ENCODE results near the gene ANKS1B.
"Not testable (repeated sequence)": the region's sequence is repeated elsewhere in the genome, so short reads cannot be mapped to it uniquely, and the experiment has no call there.

Gene ANKS1B

GRCh38 chr12:99257672-99258071 is 727.1 kb downstream of the ANKS1B start:
- DNase-seq, result no peak

GRCh38 chr12:99253068-99253467 is 731.7 kb downstream of the ANKS1B start:
- no peak for DNase-seq

- DNase-seq, result no peak
These were observed 734.6 kb downstream of the ANKS1B start for GRCh38 chr12:99250091-99250490.

- DNase-seq, result no peak
These were observed 735.2 kb downstream of the ANKS1B start for GRCh38 chr12:99249543-99249942.

- DNase-seq, result not testable (repeated sequence)
These were observed 746.7 kb downstream of the ANKS1B start for GRCh38 chr12:99237907-99238538.

GRCh38 chr12:99235381-99235780 is 749.4 kb downstream of the ANKS1B start:
- DNase-seq, result no peak

- DNase-seq, result no peak
These were observed 750.0 kb downstream of the ANKS1B start for GRCh38 chr12:99234702-99235101.

GRCh38 chr12:99232324-99232723 is 752.4 kb downstream of the ANKS1B start:
- no peak for DNase-seq

- no peak for DNase-seq
These were observed 753.7 kb downstream of the ANKS1B start for GRCh38 chr12:99231031-99231430.

- no peak for DNase-seq
These were observed 760.5 kb downstream of the ANKS1B start for GRCh38 chr12:99224237-99224636.

- DNase-seq, result no peak
These were observed 761.2 kb downstream of the ANKS1B start for GRCh38 chr12:99223579-99223978.

GRCh38 chr12:99213047-99213446 is 771.7 kb downstream of the ANKS1B start:
- DNase-seq, result no peak

- no peak for DNase-seq
These were observed 772.5 kb downstream of the ANKS1B start for GRCh38 chr12:99212275-99212674.

GRCh38 chr12:99205111-99205510 is 779.6 kb downstream of the ANKS1B start:
- DNase-seq, result no peak

- DNase-seq, result no peak
These were observed 782.7 kb downstream of the ANKS1B start for GRCh38 chr12:99201906-99202645.

GRCh38 chr12:99200711-99201384 is 783.9 kb downstream of the ANKS1B start:
- DNase-seq, result no peak

- DNase-seq, result no peak
These were observed 789.3 kb downstream of the ANKS1B start for GRCh38 chr12:99195474-99195873.

- no peak for DNase-seq
These were observed 792.2 kb downstream of the ANKS1B start for GRCh38 chr12:99192489-99192888.

- DNase-seq, result no peak
These were observed 807.9 kb downstream of the ANKS1B start for GRCh38 chr12:99176871-99177270.

GRCh38 chr12:99170461-99170860 is 814.3 kb downstream of the ANKS1B start:
- DNase-seq, result no peak

- no peak for DNase-seq
These were observed 814.7 kb downstream of the ANKS1B start for GRCh38 chr12:99170037-99170436.

- DNase-seq, result no peak
These were observed 826.8 kb downstream of the ANKS1B start for GRCh38 chr12:99157946-99158345.

GRCh38 chr12:99154983-99155336 is 829.8 kb downstream of the ANKS1B start:
- DNase-seq, result no peak
